ENCODE measurements around the gene FAM180A. TPM values are rescaled to one million over a fixed set of nuclear protein-coding genes. Genes with fewer than 3 reads are reported as not detected.

The FAM180A gene
- not detected for total RNA-seq
- not detected for polyA plus RNA-seq
- not detected for total RNA-seq

DNA sequence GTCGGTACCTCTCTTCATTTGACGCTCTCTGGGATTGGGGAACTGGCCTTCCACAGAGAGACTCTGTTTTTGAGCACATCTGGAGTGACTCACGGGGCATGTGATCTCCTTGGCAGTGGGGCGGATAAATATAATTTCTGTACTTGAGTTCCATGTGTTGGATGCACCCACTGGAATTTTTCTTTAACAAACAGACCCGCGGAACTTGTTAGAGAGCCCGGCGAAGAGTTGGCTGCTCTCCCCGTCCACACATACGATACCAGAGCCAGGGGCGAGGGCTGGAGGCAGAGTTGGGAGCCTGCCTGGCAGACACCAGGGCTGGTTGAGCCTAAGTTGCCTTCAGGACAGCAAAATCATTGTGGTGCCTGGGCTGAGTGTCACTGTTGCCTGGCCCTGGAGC lies at the start of gene FAM180A:
FAM180A (minus strand) TSS at position 44 of the 400 bp plus-strand sequence. CDS start 233 bp downstream, outside the sequence.
- intact Hi-C loops (cut with micrococcal nuclease): no loop called here
- CTCF ChIA-PET: no interaction called here
- Histone ChIP-seq H3K27ac (ENCODE audit: low read depth, low read length) (no peak within 1 kb of the TSS), H3K36me3 (ENCODE audit: control insufficient read depth in 2 of 3, insufficient read depth in 3 of 3, low read length in 3 of 3) (no peaks in the 10 kb centered on the region), H3K4me3 (ENCODE audit: low read length) (no peak within 1 kb of the TSS), H3K27me3 (ENCODE audit: control insufficient read depth in 2 of 2, insufficient read depth in 2 of 2, low read length in 2 of 2) (no peaks in the 10 kb centered on the region), H3K9me3 (ENCODE audit: control insufficient read depth in 2 of 3, low read length in 3 of 3) (no peaks in the 10 kb centered on the region), H3K4me1 (ENCODE audit: control insufficient read depth in 2 of 2, insufficient read depth in 2 of 2, low read length in 2 of 2) (no peaks in the 10 kb centered on the region)
- Mint-ChIP-seq H3K9me3 (no peaks in the 10 kb centered on the region), H3K4me3 (no peak within 1 kb of the TSS), H3K27me3 (peaks cover 0 to 11% (median 5%) of the 10 kb centered on the region in 5 donors), H3K27ac (no peak within 1 kb of the TSS), H3K36me3 (peaks cover 0 to 2% (median 0%) of the 10 kb centered on the region in 5 donors), H3K4me1 (no peaks in the 10 kb centered on the region)
- POLR2A ChIA-PET: no interaction called here
- no peak for DNase-seq
- no peak for ATAC-seq

DNA sequence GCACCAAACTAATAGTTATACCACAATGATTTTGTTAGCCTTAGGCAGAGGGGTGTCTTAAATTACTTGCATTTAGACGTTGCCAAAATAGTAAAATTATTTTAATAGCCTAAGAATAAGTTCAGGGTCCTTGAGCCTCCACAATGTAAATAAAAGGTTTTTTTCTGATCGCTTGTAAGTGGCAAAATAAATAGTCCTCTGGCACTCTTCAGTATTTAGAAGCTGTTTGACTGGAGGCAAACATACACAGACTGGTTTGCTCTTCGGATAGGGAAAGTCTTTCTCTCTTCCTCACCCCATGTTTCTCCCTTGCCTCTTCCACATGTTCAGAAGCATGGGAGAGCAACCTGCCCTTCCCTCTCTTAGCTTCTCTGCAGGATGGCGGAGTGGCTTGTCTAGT lies 49.5 kb upstream of the FAM180A start:
- Mint-ChIP-seq H3K36me3 (peaks cover 0 to 4% (median 0%) of the 10 kb centered on the region in 5 donors), H3K4me1 (peaks cover 0 to 7% (median 5%) of the 10 kb centered on the region in 7 donors), H3K27ac (no peak overlapping the region), H3K9me3 (no peaks in the 10 kb centered on the region), H3K27me3 (peaks cover 16 to 35% (median 17%) of the 10 kb centered on the region in 5 donors), H3K4me3 (no peak overlapping the region)
- peaks cover 0 to 8% of the 10 kb centered on the region in 2 donors for H3K4me1 ChIP-seq (ENCODE audit: control insufficient read depth in 2 of 2, insufficient read depth in 2 of 2, low read length in 2 of 2)
- H3K9me3 ChIP-seq (ENCODE audit: control insufficient read depth in 2 of 3, low read length in 3 of 3): no peaks in the 10 kb centered on the region
- H3K27me3 ChIP-seq (ENCODE audit: control insufficient read depth in 2 of 2, insufficient read depth in 2 of 2, low read length in 2 of 2): no peaks in the 10 kb centered on the region
- H3K27ac ChIP-seq (ENCODE audit: low read depth, low read length): no peak overlapping the region
- ATAC-seq: no peak
- ChIA-PET CTCF (interaction anchor here (0.8 to 1.8 kb wide), 2 partner anchors 12 to 213 kb away, joined by 3 to 8 read pairs; no protein-coding TSS in a partner anchor), POLR2A (no interaction called here)
- intact Hi-C loops (cut with micrococcal nuclease): no loop called here
- no peaks in the 10 kb centered on the region for H3K36me3 ChIP-seq (ENCODE audit: control insufficient read depth in 2 of 3, insufficient read depth in 3 of 3, low read length in 3 of 3)
- H3K4me3 ChIP-seq (ENCODE audit: low read length): no peak overlapping the region
- DNase-seq: no peak

DNA sequence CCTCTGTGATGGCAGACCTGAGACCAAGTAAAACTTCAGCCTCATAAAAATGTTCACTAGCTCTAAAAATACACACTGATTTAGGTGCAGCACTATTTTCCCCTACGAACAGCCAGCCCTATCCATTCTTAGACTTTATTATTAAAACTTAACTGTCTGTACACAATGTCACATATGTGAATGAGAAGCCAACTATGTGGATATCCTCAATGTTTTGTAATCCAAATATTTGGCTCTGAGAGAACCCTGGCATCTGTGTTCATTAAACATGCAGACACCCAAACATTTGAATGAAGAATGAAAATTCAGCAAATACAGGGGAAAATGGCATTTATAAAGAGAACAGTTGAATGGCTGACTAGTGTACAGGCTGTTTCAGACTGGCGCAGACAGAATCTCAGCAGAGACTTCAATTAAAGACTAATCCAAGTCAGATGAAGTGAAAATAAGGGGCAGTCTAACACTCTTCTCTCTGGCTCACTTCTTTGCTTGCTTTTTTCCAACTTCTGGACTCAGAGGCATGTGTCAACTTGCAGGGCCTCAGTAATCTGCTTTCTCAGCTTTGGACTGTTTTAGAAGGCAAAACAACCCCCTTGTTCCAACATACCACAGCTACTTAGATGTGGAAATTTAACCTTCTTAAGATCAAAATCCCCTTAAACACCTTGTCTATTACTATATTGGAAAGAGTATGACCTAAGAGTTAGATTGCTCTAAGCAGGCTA lies 47.4 kb upstream of the FAM180A start:
- ChIA-PET CTCF (no interaction called here), POLR2A (no interaction called here)
- Histone ChIP-seq H3K27me3 (ENCODE audit: control insufficient read depth in 2 of 2, insufficient read depth in 2 of 2, low read length in 2 of 2) (no peaks in the 10 kb centered on the region), H3K4me1 (ENCODE audit: control insufficient read depth in 2 of 2, insufficient read depth in 2 of 2, low read length in 2 of 2) (peaks cover 0 to 3% of the 10 kb centered on the region in 2 donors), H3K9me3 (ENCODE audit: control insufficient read depth in 2 of 3, low read length in 3 of 3) (no peaks in the 10 kb centered on the region), H3K36me3 (ENCODE audit: control insufficient read depth in 2 of 3, insufficient read depth in 3 of 3, low read length in 3 of 3) (no peaks in the 10 kb centered on the region), H3K4me3 (ENCODE audit: low read length) (no peak overlapping the region), H3K27ac (ENCODE audit: low read depth, low read length) (no peak overlapping the region)
- Mint-ChIP-seq H3K36me3 (peaks cover 0 to 4% (median 0%) of the 10 kb centered on the region in 5 donors), H3K4me3 (no peak overlapping the region), H3K9me3 (no peaks in the 10 kb centered on the region), H3K4me1 (peaks cover 0 to 4% (median 1%) of the 10 kb centered on the region in 7 donors), H3K27me3 (peaks cover 13 to 18% (median 15%) of the 10 kb centered on the region in 5 donors), H3K27ac (no peak overlapping the region)
- intact Hi-C loops (cut with micrococcal nuclease): no loop called here
- DNase-seq (no peak), ATAC-seq (no peak)

DNA sequence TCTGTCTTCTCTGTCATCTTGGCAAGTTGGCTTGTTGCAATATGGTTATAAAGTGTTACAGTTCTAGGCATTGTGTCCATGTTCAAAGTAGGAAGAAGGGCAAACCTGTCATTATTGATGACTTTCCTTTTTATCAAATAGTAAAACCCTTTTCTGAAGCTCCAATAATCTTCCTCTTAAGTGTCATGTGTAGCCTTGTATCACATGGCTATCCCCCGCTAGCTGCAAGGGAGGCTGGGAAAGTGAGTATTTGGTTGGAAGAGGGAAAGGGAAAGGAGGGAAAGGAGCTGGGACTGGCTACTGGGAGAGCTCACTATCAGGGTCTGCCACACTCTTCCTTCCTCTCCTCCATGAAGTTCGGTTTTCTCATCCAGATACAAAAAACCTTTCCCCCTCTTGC lies 45.2 kb upstream of the FAM180A start:
- Mint-ChIP-seq H3K27me3 (peaks cover 10 to 13% (median 12%) of the 10 kb centered on the region in 5 donors), H3K9me3 (no peaks in the 10 kb centered on the region), H3K36me3 (peaks cover 0 to 4% (median 0%) of the 10 kb centered on the region in 5 donors), H3K27ac (no peak overlapping the region), H3K4me3 (no peak overlapping the region), H3K4me1 (no peaks in the 10 kb centered on the region)
- Histone ChIP-seq H3K4me3 (ENCODE audit: low read length) (no peak overlapping the region), H3K27ac (ENCODE audit: low read depth, low read length) (no peak overlapping the region), H3K27me3 (ENCODE audit: control insufficient read depth in 2 of 2, insufficient read depth in 2 of 2, low read length in 2 of 2) (no peaks in the 10 kb centered on the region), H3K4me1 (ENCODE audit: control insufficient read depth in 2 of 2, insufficient read depth in 2 of 2, low read length in 2 of 2) (no peaks in the 10 kb centered on the region), H3K36me3 (ENCODE audit: control insufficient read depth in 2 of 3, insufficient read depth in 3 of 3, low read length in 3 of 3) (no peaks in the 10 kb centered on the region), H3K9me3 (ENCODE audit: control insufficient read depth in 2 of 3, low read length in 3 of 3) (no peaks in the 10 kb centered on the region)
- intact Hi-C loops (cut with micrococcal nuclease): no loop called here
- DNase-seq (no peak), ATAC-seq (no peak)
- CTCF ChIA-PET: no interaction called here
- POLR2A ChIA-PET: interaction anchor here (0.6 kb wide), 1 partner anchor 223 kb away, joined by 3 read pairs; no protein-coding TSS in a partner anchor

DNA sequence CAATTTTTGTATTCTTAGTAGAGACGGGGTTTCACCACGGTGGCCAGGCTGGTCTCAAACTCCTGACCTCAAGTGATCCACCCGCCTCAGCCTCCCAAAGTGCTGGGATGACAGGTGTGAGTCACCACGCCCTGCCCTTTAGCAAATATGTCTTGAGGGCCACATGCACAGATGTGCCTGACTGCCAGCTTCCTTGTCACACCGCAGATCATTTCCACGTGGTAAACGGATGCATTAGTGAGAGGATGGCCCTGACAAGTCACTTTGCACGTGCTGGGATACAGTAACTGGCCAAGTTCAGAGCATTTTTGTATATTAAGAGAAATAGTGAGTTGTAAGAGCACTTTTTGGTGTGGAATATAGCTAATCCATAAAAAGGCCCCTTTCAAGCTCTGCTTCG lies 44.3 kb upstream of the FAM180A start:
- DNase-seq (no peak), ATAC-seq (no peak)
- H3K9me3 ChIP-seq (ENCODE audit: control insufficient read depth in 2 of 3, low read length in 3 of 3): no peaks in the 10 kb centered on the region
- H3K4me1 ChIP-seq (ENCODE audit: control insufficient read depth in 2 of 2, insufficient read depth in 2 of 2, low read length in 2 of 2): no peaks in the 10 kb centered on the region
- no peak overlapping the region for H3K27ac ChIP-seq (ENCODE audit: low read depth, low read length)
- intact Hi-C loops (cut with micrococcal nuclease): no loop called here
- H3K36me3 Mint-ChIP-seq: peaks cover 0 to 4% (median 0%) of the 10 kb centered on the region in 5 donors
- H3K27me3 Mint-ChIP-seq: peaks cover 10 to 21% (median 14%) of the 10 kb centered on the region in 5 donors
- H3K4me3 ChIP-seq (ENCODE audit: low read length): no peak overlapping the region
- no peak overlapping the region for H3K4me3 Mint-ChIP-seq
- ChIA-PET POLR2A (no interaction called here), CTCF (interaction anchor here (0.7 kb wide), 1 partner anchor 13 kb away, joined by 3 read pairs; no protein-coding TSS in a partner anchor)
- no peak overlapping the region for H3K27ac Mint-ChIP-seq
- H3K36me3 ChIP-seq (ENCODE audit: control insufficient read depth in 2 of 3, insufficient read depth in 3 of 3, low read length in 3 of 3): no peaks in the 10 kb centered on the region
- no peaks in the 10 kb centered on the region for H3K27me3 ChIP-seq (ENCODE audit: control insufficient read depth in 2 of 2, insufficient read depth in 2 of 2, low read length in 2 of 2)
- H3K9me3 Mint-ChIP-seq: no peaks in the 10 kb centered on the region
- H3K4me1 Mint-ChIP-seq: no peaks in the 10 kb centered on the region

- H3K4me1 ChIP-seq (ENCODE audit: control insufficient read depth in 2 of 2, insufficient read depth in 2 of 2, low read length in 2 of 2): no peaks in the 10 kb centered on the region
- intact Hi-C loops (cut with micrococcal nuclease): no loop called here
- DNase-seq (no peak), ATAC-seq (peak; percentile 63)
- H3K9me3 Mint-ChIP-seq: no peaks in the 10 kb centered on the region
- H3K4me3 Mint-ChIP-seq: no peak overlapping the region
- H3K27ac Mint-ChIP-seq: no peak overlapping the region
- peaks cover 10 to 21% (median 14%) of the 10 kb centered on the region in 5 donors for H3K27me3 Mint-ChIP-seq
- no peaks in the 10 kb centered on the region for H3K27me3 ChIP-seq (ENCODE audit: control insufficient read depth in 2 of 2, insufficient read depth in 2 of 2, low read length in 2 of 2)
- ChIA-PET CTCF (interaction anchor here (0.7 kb wide), 1 partner anchor 14 kb away, joined by 3 read pairs; no protein-coding TSS in a partner anchor), POLR2A (no interaction called here)
- H3K36me3 Mint-ChIP-seq: peaks cover 0 to 4% (median 0%) of the 10 kb centered on the region in 5 donors
- H3K27ac ChIP-seq (ENCODE audit: low read depth, low read length): no peak overlapping the region
- no peaks in the 10 kb centered on the region for H3K9me3 ChIP-seq (ENCODE audit: control insufficient read depth in 2 of 3, low read length in 3 of 3)
- H3K36me3 ChIP-seq (ENCODE audit: control insufficient read depth in 2 of 3, insufficient read depth in 3 of 3, low read length in 3 of 3): no peaks in the 10 kb centered on the region
- no peaks in the 10 kb centered on the region for H3K4me1 Mint-ChIP-seq
- no peak overlapping the region for H3K4me3 ChIP-seq (ENCODE audit: low read length)
Observed at GRCh38 chr7:135792363-135792668, 43.7 kb upstream of the FAM180A start.

Measured in naive thymus-derived CD4-positive, alpha-beta T cell (primary cell).